Ishikawa (cell line): Measurements from ENCODE around the gene MYO7A.

ENCODE experiments used
- CEBPB ChIP-seq: IDR thresholded peaks from 2 replicates; pipeline ENCODE4 v1.6.1; 2012
- CREB1 ChIP-seq: IDR thresholded peaks from 2 replicates; pipeline ENCODE4 v1.6.1; 2012; ENCODE audit warnings: low read depth
- EGR1 ChIP-seq: IDR thresholded peaks from 2 replicates; pipeline ENCODE4 v1.6.1; 2012
- EP300 ChIP-seq: IDR thresholded peaks from 2 replicates; pipeline ENCODE4 v1.6.1; 2012; ENCODE audit warnings: borderline replicate concordance
- FOXM1 ChIP-seq: IDR thresholded peaks from 2 replicates; pipeline ENCODE4 v1.6.1; 2012; ENCODE audit warnings: low read depth, borderline replicate concordance
- NFIC ChIP-seq: IDR thresholded peaks from 2 replicates; pipeline ENCODE4 v1.6.1; 2012
- RAD21 ChIP-seq: IDR thresholded peaks from 2 replicates; pipeline ENCODE4 v1.6.1; 2012; ENCODE audit warnings: low read depth
- TAF1 ChIP-seq: IDR thresholded peaks from 2 replicates; pipeline ENCODE4 v1.6.1; 2012; ENCODE audit warnings: low read depth, mild to moderate bottlenecking
- TCF12 ChIP-seq: IDR thresholded peaks from 2 replicates; pipeline ENCODE4 v1.6.1; 2012; ENCODE audit warnings: low read depth
- YY1 ChIP-seq: IDR thresholded peaks from 2 replicates; pipeline ENCODE4 v1.6.1; 2012; ENCODE audit warnings: low read depth
- ZBTB7A ChIP-seq: IDR thresholded peaks from 2 replicates; pipeline ENCODE4 v1.6.1; 2012; ENCODE audit warnings: low read depth
- TF ChIP-seq, protein P1 (sequence below): IDR thresholded peaks from 2 replicates; pipeline ENCODE4 v1.6.1; 2012
- TF ChIP-seq, protein P2 (sequence below): IDR thresholded peaks from 2 replicates; pipeline ENCODE4 v1.6.1; 2012

DNA sequence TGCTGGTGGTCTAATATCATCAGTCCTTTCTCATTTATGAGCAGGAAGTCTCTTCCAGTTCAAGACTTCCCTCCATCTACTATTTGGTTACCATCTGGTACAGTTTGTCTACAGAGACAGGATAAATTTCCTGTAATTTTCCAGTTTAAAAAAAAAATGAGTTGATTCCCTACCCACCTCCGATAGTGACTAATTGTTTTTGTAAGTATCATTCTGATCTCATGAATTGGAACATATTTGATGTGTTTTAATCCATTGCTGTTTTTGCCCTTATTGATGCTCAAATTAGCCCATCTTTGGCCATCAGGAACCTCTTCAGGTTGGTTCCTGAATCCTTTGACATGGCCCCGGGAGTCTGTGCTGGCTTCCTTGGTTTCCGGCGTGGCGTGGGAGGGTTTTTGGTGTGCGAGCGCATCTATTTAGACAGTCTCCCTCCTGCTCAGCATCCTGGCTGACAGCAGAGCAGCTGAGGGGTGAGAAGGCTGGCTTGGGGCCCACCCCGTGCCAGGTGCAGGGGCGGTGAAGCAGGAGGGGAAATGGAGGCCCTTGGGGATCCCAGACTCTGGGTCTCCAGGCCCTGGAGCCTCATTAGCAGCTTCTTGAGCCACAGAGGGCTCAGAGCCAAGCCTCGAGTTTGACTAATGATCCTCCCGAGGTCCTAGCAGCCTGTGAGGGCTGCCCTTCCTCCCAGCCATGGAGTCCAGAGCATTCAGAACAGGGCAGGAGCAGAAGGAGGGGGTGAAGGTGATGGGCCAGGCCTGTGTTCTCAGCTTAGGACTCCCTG, 18.6 kb upstream of the MYO7A start:
- TF ChIP-seq EP300: no peak
- TF ChIP-seq TCF12: no peak
- TF ChIP-seq, protein P1, sequence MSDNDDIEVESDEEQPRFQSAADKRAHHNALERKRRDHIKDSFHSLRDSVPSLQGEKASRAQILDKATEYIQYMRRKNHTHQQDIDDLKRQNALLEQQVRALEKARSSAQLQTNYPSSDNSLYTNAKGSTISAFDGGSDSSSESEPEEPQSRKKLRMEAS: no peak
- no peak for TF ChIP-seq FOXM1
- TF ChIP-seq YY1: no peak
- TF ChIP-seq, protein P2, sequence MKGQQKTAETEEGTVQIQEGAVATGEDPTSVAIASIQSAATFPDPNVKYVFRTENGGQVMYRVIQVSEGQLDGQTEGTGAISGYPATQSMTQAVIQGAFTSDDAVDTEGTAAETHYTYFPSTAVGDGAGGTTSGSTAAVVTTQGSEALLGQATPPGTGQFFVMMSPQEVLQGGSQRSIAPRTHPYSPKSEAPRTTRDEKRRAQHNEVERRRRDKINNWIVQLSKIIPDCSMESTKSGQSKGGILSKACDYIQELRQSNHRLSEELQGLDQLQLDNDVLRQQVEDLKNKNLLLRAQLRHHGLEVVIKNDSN: no peak
- no peak for TF ChIP-seq RAD21
- no peak for TF ChIP-seq CREB1
- no peak for TF ChIP-seq EGR1
- no peak for TF ChIP-seq NFIC
- no peak for TF ChIP-seq TAF1
- no peak for TF ChIP-seq ZBTB7A
- no peak for TF ChIP-seq CEBPB
